ENCODE results near the gene SMIM34. TPM values are rescaled to one million over a fixed set of nuclear protein-coding genes. Genes with fewer than 3 reads are reported as not detected.
"Not testable (repeated sequence)": the region's sequence is repeated elsewhere in the genome, so short reads cannot be mapped to it uniquely, and the experiment has no call there.

SMIM34 gene, protein sequence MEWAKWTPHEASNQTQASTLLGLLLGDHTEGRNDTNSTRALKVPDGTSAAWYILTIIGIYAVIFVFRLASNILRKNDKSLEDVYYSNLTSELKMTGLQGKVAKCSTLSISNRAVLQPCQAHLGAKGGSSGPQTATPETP
- total RNA-seq = not detected in 2 replicates
- long read RNA-seq = 0 reads

- H3K4me1 Mint-ChIP-seq (ENCODE audit: unreplicated experiment); H3K27me3 Mint-ChIP-seq (ENCODE audit: unreplicated experiment); H3K27ac Mint-ChIP-seq (ENCODE audit: unreplicated experiment); H3K36me3 Mint-ChIP-seq (ENCODE audit: unreplicated experiment); H3K9me3 Mint-ChIP-seq (ENCODE audit: unreplicated experiment); DNase-seq (ENCODE audit: extremely low spot score, unreplicated experiment); H3K4me3 Mint-ChIP-seq (ENCODE audit: unreplicated experiment): not testable (repeated sequence)
Observed at GRCh38 chr21:34423805-34424204, at the start of gene SMIM34. TSS of gene SMIM34 (minus strand) at chr21:34423951. CDS start at chr21:34423839, 112 bp downstream.

GRCh38 chr21:34467333-34467732, 43.6 kb upstream of the SMIM34 start:
- not testable (repeated sequence) for H3K4me3 Mint-ChIP-seq (ENCODE audit: unreplicated experiment); H3K9me3 Mint-ChIP-seq (ENCODE audit: unreplicated experiment); H3K4me1 Mint-ChIP-seq (ENCODE audit: unreplicated experiment); H3K36me3 Mint-ChIP-seq (ENCODE audit: unreplicated experiment); H3K27me3 Mint-ChIP-seq (ENCODE audit: unreplicated experiment); DNase-seq (ENCODE audit: extremely low spot score, unreplicated experiment); H3K27ac Mint-ChIP-seq (ENCODE audit: unreplicated experiment)

- H3K27me3 Mint-ChIP-seq (ENCODE audit: unreplicated experiment); DNase-seq (ENCODE audit: extremely low spot score, unreplicated experiment); H3K4me3 Mint-ChIP-seq (ENCODE audit: unreplicated experiment); H3K9me3 Mint-ChIP-seq (ENCODE audit: unreplicated experiment); H3K36me3 Mint-ChIP-seq (ENCODE audit: unreplicated experiment); H3K27ac Mint-ChIP-seq (ENCODE audit: unreplicated experiment); H3K4me1 Mint-ChIP-seq (ENCODE audit: unreplicated experiment): not testable (repeated sequence)
Observed at GRCh38 chr21:34459426-34459825, 35.7 kb upstream of the SMIM34 start.

GRCh38 chr21:34458266-34458665, 34.5 kb upstream of the SMIM34 start:
- H3K9me3 Mint-ChIP-seq (ENCODE audit: unreplicated experiment); H3K36me3 Mint-ChIP-seq (ENCODE audit: unreplicated experiment); H3K27ac Mint-ChIP-seq (ENCODE audit: unreplicated experiment): not testable (repeated sequence)

DNA sequence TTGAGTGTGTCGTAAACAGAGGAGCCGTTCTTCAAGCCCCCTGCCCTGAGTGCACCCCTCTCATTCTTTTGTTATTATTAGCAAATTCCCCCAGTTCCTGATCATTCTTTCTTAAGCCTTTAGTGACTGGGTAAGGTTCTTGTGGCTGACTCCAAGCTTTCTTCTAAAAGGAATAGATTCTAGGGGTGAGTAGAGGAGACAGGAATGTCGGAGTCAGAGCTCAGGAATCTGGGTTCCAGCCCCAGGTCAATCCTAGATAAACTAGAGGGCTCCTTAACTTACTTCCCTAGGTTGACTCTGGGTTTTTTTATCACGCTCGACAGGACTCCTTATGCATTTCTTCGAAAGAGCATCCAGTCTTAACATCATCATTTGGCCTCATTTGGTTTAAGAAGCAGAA, 32.4 kb upstream of the SMIM34 start:
- H3K27me3 Mint-ChIP-seq (ENCODE audit: unreplicated experiment); H3K36me3 Mint-ChIP-seq (ENCODE audit: unreplicated experiment); H3K4me3 Mint-ChIP-seq (ENCODE audit: unreplicated experiment); H3K4me1 Mint-ChIP-seq (ENCODE audit: unreplicated experiment); DNase-seq (ENCODE audit: extremely low spot score, unreplicated experiment); H3K9me3 Mint-ChIP-seq (ENCODE audit: unreplicated experiment); H3K27ac Mint-ChIP-seq (ENCODE audit: unreplicated experiment): not testable (repeated sequence)

More at GRCh38 chr21:34458266-34458665, 34.5 kb upstream of the SMIM34 start:
- H3K27me3 Mint-ChIP-seq (ENCODE audit: unreplicated experiment); H3K4me3 Mint-ChIP-seq (ENCODE audit: unreplicated experiment); DNase-seq (ENCODE audit: extremely low spot score, unreplicated experiment); H3K4me1 Mint-ChIP-seq (ENCODE audit: unreplicated experiment): not testable (repeated sequence)

DNA sequence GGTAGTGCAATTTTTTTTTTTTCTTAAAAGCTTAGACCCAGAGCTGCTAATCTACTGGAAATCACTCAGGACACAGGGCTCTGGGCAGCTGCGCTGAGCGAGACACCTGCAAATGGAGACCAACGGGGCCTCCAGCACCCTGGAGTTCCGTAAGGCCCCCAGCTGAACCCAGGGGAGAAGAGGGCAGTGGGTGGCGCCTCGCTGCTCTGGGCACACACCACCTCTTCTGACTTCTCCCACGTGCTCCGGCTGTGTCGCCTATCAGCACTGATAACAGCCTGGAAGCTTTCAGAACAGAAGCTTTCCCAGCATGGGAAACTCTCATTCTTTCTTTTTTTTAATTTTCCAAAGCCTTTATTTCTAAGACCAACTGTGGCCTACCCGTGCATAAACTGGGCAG, 31.9 kb upstream of the SMIM34 start:
- not testable (repeated sequence) for H3K4me3 Mint-ChIP-seq (ENCODE audit: unreplicated experiment); H3K4me1 Mint-ChIP-seq (ENCODE audit: unreplicated experiment); H3K27ac Mint-ChIP-seq (ENCODE audit: unreplicated experiment); H3K9me3 Mint-ChIP-seq (ENCODE audit: unreplicated experiment); H3K36me3 Mint-ChIP-seq (ENCODE audit: unreplicated experiment); H3K27me3 Mint-ChIP-seq (ENCODE audit: unreplicated experiment); DNase-seq (ENCODE audit: extremely low spot score, unreplicated experiment)

DNA sequence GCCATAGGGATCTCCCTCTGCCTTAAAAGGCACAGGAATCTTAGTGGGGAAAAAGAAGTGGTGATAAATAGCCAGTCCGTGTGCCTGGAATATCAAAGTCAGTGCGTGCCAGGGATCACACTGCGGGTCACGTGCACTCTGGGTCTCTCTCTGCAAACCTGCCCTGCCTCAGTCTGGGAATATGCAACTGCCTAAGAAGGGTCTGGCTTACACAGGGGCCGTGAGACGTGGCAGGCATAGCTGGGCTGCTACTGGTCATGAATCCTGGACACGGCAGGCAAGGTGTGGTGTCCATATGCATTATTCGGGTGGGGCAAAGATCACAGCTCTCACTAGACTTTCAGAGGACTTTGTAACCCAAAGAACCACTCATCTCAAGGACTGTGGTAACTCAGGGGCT, 23.3 kb upstream of the SMIM34 start:
- H3K27ac Mint-ChIP-seq (ENCODE audit: unreplicated experiment); H3K4me3 Mint-ChIP-seq (ENCODE audit: unreplicated experiment); DNase-seq (ENCODE audit: extremely low spot score, unreplicated experiment); H3K36me3 Mint-ChIP-seq (ENCODE audit: unreplicated experiment); H3K9me3 Mint-ChIP-seq (ENCODE audit: unreplicated experiment); H3K27me3 Mint-ChIP-seq (ENCODE audit: unreplicated experiment); H3K4me1 Mint-ChIP-seq (ENCODE audit: unreplicated experiment): not testable (repeated sequence)

DNA sequence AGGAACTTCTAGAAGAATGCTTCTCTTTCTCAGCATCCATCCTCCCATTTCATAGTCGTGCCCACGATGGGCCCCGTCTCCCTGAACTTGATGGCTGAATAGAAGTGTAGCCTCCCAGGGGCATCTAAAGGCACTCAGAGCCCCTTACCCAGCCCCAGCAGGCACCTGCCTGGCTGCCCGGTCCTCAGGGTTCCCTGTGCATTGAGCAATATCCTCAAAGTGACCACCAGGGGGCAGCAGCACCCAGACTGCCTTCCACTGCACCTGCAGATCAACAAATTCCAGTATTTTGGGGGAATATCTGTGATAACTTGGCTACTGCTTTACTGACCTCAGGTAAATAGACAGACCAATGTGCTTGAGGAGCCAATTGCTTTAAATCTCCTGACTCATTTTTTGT, 19.7 kb upstream of the SMIM34 start:
- not testable (repeated sequence) for DNase-seq (ENCODE audit: extremely low spot score, unreplicated experiment); H3K27me3 Mint-ChIP-seq (ENCODE audit: unreplicated experiment); H3K27ac Mint-ChIP-seq (ENCODE audit: unreplicated experiment); H3K4me3 Mint-ChIP-seq (ENCODE audit: unreplicated experiment); H3K36me3 Mint-ChIP-seq (ENCODE audit: unreplicated experiment); H3K9me3 Mint-ChIP-seq (ENCODE audit: unreplicated experiment); H3K4me1 Mint-ChIP-seq (ENCODE audit: unreplicated experiment)

DNA sequence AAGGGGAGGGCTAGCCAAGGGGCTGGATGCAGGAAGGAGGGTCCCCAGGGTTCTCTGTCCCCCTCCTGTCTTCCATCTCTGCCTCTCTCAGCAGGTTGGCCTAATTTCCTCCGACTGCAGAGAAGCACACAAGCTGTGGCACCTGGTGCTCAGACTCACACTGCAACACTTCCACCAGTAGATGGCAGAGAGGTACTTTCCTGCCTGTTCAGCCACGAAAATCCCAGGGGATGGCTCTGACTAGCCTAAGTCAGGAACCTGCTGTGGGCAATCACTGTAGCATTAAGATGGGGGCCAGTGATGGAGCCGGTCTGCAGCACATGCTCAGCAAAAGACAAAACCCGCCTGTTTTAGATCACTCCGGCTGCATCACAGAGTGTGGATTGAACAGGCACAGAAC, 6.0 kb upstream of the SMIM34 start:
- H3K36me3 Mint-ChIP-seq (ENCODE audit: unreplicated experiment); H3K9me3 Mint-ChIP-seq (ENCODE audit: unreplicated experiment); H3K27me3 Mint-ChIP-seq (ENCODE audit: unreplicated experiment); DNase-seq (ENCODE audit: extremely low spot score, unreplicated experiment); H3K4me1 Mint-ChIP-seq (ENCODE audit: unreplicated experiment); H3K27ac Mint-ChIP-seq (ENCODE audit: unreplicated experiment); H3K4me3 Mint-ChIP-seq (ENCODE audit: unreplicated experiment): not testable (repeated sequence)

DNA sequence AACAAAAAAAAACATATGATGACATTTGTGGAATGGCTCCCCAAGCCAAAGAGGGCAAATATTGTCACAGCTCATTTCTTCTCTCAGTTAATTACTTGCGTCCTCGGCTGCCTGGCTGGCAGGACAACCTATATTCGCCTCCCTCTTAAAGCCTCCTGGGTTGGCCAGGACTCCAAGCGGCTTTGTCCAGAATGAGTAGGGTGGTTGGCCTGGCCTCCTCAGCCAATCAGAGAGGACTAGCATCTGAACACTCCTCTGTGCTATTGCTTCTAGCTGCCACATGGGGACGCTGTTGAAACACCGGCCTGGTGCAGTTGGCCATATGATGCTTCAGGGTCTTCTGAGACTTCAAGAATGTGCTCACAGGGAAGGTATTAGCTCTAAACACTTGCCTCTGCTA, 4.7 kb upstream of the SMIM34 start:
- not testable (repeated sequence) for H3K27ac Mint-ChIP-seq (ENCODE audit: unreplicated experiment); H3K4me1 Mint-ChIP-seq (ENCODE audit: unreplicated experiment); H3K27me3 Mint-ChIP-seq (ENCODE audit: unreplicated experiment); DNase-seq (ENCODE audit: extremely low spot score, unreplicated experiment); H3K9me3 Mint-ChIP-seq (ENCODE audit: unreplicated experiment); H3K36me3 Mint-ChIP-seq (ENCODE audit: unreplicated experiment); H3K4me3 Mint-ChIP-seq (ENCODE audit: unreplicated experiment)

DNA sequence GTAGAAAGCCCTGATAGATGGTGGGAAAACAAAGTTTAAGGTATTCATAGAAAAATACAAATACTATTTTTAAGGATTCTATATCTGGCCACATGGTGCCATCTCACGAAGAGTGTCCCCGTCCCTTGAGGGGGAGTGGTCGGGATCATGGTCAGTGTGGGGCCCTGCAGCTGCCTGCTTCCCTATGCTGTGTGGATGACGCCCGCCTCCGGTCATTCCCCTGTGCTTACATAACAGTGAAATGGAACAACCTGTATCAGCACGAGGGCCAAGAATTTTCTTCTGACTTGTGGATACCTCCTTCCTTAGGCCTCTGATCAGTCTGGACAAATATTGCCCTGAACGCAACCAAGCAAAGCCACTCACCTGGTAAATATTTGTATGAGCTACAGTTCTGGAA, 3.6 kb upstream of the SMIM34 start:
- H3K4me3 Mint-ChIP-seq (ENCODE audit: unreplicated experiment); DNase-seq (ENCODE audit: extremely low spot score, unreplicated experiment); H3K27ac Mint-ChIP-seq (ENCODE audit: unreplicated experiment); H3K4me1 Mint-ChIP-seq (ENCODE audit: unreplicated experiment); H3K9me3 Mint-ChIP-seq (ENCODE audit: unreplicated experiment); H3K36me3 Mint-ChIP-seq (ENCODE audit: unreplicated experiment); H3K27me3 Mint-ChIP-seq (ENCODE audit: unreplicated experiment): not testable (repeated sequence)

DNA sequence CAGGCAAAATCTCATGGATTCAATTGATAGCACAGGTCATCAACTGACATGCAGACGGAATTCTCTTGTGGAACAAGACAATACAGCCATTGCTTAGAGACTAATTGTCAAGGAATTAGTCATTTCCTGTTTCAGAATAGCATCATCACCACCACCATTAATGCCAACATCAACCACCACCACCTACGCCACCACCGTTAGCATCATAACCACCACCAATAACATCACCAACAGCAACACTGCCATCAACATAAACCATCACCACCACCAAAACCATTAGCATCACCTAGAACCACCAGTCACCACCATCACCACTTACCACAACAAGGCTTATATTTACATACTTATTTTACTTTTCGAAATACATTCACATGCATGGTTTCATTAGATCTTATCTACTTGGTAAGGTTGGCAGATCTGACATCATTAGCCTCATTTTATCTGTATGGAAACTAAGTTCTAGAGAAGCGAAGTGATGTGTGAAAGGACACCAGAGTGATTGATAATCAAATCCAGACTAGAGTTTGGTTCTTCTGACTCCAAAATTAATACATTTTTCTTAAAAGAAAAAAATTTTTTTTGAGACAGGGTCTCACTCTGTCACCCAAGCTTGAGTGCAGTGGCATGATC, 6.2 kb downstream of the SMIM34 start:
- H3K4me1 Mint-ChIP-seq (ENCODE audit: unreplicated experiment); H3K9me3 Mint-ChIP-seq (ENCODE audit: unreplicated experiment); H3K27me3 Mint-ChIP-seq (ENCODE audit: unreplicated experiment); DNase-seq (ENCODE audit: extremely low spot score, unreplicated experiment); H3K27ac Mint-ChIP-seq (ENCODE audit: unreplicated experiment); H3K4me3 Mint-ChIP-seq (ENCODE audit: unreplicated experiment); H3K36me3 Mint-ChIP-seq (ENCODE audit: unreplicated experiment): not testable (repeated sequence)
